ENCODE results near the gene ATG4A.

The ATG4A gene

DNA sequence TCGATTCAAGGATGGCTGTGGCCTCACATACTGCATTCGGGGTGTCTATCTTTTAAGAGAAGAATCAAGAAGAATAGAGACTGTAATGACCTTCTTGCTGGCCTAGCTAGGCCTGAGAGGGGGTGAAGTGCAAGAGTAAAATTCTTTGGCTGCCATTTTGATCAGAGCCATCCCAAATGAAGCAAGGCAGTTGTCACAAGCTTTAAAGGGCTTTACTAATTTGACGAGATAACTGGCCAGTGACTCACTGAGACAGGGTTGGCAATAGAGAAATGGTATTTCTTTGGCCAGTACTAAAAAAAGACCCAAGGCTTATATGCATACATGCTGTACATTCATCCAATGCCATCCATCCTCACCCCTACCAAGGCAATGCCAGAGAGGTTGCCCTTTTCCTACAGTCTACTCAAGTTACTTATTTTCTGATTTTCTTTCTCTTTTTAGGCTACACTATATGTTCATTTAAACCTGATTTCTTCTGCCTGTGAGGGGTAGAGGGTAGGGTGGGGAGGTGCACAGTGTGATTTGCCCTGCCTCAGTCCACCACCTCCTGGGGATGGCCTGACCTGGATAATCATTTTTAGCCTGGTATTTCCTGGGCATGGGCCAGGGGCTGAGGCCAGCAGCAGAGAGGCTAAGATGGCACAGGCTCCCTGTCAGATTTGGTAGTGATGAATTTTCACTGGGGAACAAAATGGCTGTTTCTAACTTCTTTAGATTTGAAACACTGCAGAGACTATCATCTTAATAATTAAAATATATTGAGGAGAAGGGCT is 32.2 kb downstream of the ATG4A start:
- no peak for DNase-seq (ENCODE audit: low read depth)

- peak; percentile 51 for DNase-seq (ENCODE audit: low read depth)
These were observed 35.1 kb downstream of the ATG4A start for GRCh38 chrX:108126661-108127060.

- no peak for DNase-seq (ENCODE audit: low read depth)
These were observed 35.6 kb downstream of the ATG4A start for GRCh38 chrX:108127152-108127551.

DNA sequence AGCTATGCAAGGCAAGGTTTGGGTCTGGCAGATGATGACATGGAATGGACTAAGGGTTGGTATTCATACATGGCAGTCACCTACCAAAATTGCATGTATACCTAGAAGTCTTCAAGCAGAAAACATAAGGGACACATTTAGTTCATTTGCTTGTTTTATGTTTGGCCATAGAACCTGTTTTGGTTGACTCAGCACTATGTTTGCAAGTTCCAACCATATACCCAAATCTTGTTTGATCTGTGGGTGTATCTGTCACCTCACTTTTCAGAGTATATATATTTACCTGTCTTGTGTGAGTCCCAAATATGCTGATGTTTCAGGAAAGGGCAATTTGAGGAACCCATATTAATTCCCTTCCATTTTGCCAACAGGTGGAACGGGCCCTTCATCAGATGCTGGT is 39.3 kb downstream of the ATG4A start:
- DNase-seq (ENCODE audit: low read depth), result no peak

GRCh38 chrX:108131471-108131870 is 39.9 kb downstream of the ATG4A start:
- peak; percentile 47 for DNase-seq (ENCODE audit: low read depth)

- no peak for DNase-seq (ENCODE audit: low read depth)
These were observed 40.5 kb downstream of the ATG4A start for GRCh38 chrX:108132034-108132433.

DNA sequence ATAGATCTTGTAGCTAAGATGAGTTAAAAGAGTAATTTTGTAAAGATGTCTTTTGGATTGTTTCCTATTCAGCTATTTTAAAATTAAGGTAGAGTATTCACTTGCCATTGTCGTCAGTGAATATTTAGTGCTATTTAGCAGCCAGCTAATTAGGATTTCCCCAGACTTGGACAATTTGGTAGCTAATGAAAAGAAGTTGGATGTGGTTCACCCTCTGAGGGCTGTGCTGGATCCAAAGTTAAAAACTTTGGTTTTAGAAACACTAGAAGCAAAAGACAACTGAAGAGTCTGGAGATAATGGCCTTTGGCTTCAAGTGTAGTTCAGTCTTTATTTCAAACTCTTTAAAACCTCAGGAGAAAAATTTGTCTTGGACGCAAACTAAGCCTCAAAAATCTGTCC is 41.3 kb downstream of the ATG4A start:
- DNase-seq (ENCODE audit: low read depth), result no peak

- DNase-seq (ENCODE audit: low read depth), result no peak
These were observed 43.1 kb downstream of the ATG4A start for GRCh38 chrX:108134724-108135123.

DNA sequence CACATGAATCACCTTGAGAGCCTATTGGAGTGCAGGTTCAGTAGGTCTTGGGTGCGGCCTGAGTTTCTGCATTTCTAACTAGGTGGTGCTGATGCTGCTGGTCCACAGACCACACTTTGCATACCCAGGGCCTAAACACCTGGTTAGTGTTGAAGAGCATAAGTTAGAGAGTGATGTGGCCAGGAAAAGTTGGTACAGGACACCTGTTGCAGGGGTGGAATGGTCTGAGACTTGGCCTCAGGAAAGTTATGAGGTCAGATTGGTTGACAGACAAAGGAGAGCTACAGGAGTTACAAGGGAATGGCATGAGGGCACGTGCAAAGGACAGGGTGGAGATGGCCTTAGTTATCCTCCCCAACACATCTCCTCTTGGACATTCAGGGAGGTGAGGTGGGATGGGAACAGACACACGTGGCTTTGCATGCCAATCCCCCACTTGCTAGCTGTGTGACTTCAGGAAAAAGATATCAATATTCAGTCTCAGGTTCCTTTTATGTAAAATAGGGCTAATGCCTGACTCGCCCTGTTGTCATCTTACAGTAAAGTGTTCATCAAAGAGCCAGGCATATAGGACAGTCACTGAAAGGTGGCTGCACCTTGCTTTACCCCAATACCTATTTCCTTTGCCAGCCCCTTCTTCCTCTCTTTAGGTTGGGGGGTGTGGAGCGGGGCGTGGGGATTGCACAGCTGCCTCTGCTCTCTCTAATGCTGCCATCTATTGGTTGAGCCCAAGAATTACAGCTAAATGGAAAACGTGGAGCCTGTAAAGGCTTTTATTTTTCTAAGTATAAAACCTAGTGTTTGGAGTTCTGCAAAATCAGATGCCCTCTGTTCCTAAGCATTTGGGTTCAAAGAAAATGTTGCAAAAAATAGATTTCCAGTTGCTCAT is 47.5 kb downstream of the ATG4A start:
- no peak for DNase-seq (ENCODE audit: low read depth)

DNA sequence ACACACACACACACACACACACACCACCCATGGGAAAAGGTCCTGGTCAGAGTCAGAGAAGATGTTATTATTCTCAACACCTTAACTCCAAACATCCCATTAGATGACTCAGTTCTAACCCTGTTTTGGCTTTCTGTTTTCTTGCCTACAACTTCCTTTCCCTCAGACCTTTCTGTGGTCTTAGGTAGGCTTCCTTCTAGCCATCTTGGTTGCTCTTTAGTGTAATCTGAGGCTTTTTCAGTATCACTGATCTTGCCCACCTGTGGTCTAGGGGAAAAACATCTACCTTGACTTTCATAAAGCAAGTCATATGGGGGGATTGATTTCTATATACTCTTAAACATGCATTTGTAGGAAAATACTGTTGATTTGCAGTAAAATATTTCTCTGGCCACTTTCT is 56.9 kb downstream of the ATG4A start:
- DNase-seq (ENCODE audit: low read depth), result no peak

GRCh38 chrX:108156082-108156481 is 64.5 kb downstream of the ATG4A start:
- DNase-seq (ENCODE audit: low read depth), result no peak

DNA sequence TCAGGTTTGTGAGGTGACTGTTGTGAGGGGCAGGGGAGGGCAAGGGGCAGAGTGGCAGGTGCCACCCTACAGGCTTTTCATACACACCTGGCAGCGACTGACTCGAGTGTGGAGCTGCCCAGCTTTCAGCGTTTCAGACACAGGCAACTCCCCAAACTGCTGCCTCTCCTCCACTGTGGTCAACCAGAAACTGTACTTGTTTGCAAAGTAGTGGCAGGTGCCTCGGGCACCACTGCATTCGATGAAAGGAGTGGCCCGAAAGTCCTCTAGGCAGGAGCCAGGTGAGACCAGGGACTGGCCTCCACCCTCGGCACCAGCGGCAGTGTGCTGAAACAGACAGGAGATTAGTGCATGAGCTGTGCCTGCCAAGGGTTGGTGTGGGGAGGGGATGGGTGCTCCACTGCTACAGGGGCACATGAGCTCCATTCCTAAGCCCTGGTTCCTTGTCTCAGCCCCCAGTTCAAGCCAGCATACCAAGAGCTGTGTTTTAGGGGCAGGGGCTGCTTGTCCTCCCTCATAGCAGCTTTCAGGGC is 65.4 kb downstream of the ATG4A start:
- no peak for DNase-seq (ENCODE audit: low read depth)

GRCh38 chrX:108157628-108158027 is 66.0 kb downstream of the ATG4A start:
- DNase-seq (ENCODE audit: low read depth), result no peak

DNA sequence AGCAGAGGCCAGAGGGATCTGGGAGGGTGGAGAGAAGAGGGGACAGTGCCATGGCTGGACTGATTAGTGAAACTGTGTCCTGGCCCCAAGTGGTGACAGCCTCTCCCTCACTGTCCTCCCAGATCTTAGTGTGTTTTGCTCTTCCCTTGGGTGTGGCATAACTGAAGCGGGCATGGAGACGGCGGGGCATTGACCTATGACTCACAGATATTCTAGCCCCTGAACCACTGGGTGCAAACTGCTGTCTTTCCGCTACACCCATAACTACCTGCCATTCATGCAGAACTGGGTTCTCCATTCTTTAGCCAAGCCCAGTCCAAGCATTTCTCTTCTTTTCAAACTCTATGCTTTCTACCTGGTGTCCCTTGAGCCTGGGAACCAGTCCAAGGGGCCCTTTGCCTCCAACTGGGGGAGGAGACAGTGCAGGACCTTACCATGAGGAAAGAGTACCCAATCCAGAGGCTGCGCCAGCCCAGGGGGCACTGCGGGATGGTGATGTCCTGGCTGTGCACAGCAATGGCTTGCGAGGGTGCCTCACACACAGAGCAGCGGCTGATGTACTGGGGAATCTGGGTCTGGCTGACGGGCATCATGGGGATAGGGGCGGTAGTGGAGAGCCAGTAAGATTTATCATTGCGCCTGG is 67.6 kb downstream of the ATG4A start:
- DNase-seq (ENCODE audit: low read depth), result no peak

DNA sequence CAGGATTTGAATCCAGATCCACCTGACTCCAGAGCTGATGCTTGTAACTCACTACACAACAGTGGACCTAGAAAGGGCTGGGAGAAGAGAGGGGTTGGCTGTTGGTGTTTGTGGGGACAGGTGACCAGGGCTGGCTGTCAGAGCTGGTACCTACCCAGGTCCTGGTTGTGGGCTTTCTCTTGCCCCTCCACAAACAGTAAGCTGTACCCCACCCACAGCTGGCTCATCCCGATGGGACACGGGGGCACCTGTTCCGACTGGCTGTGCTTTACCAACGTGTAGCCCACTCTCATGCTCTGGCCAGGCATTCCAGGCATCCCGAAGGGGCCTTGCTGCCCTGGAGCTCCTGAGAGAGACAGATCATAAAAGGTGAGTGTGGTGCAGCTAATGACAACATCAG is 68.7 kb downstream of the ATG4A start:
- DNase-seq (ENCODE audit: low read depth), result no peak

GRCh38 chrX:108162265-108162664 is 70.7 kb downstream of the ATG4A start:
- DNase-seq (ENCODE audit: low read depth), result no peak

DNA sequence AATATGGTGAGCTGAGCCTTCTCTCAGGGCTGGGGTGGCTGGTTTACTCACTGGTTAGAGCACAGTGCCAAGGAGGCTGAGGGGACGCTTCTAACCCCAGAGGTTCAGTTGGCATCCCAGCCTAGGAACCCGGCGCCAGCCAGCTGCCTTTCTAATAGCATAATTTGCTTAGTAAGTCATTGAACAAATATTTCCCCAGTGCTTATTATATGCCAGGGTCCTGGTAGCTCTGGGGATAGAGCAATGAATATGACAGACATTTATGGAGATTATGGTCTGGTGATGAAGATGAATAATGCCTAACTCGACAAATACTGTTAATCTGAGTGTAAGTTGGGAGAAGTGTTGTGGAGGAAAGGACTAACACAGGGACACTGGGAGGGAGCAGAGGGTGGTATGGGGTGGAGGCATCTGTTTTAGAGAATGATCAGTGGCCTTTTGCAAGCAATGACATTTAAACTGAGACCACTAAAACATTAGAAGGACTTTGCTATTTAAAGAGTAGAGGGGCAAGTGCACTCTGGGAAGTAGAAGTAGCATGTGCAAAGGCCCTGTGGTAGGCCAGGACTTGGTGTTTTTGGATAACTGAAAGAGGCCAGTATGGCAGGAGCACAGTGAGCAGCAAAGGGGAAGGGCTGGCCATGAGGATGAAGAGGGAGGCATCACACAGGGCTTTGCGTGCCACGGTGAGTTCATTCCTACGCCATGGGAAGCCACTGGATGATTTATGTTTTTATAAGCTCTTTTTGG is 71.9 kb downstream of the ATG4A start:
- DNase-seq (ENCODE audit: low read depth), result no peak

GRCh38 chrX:108165383-108166111 is 74.0 kb downstream of the ATG4A start:
- peak; percentile 70 for DNase-seq (ENCODE audit: low read depth)

- peak; percentile 81 for DNase-seq (ENCODE audit: low read depth)
These were observed 75.8 kb downstream of the ATG4A start for GRCh38 chrX:108167211-108167872.

DNA sequence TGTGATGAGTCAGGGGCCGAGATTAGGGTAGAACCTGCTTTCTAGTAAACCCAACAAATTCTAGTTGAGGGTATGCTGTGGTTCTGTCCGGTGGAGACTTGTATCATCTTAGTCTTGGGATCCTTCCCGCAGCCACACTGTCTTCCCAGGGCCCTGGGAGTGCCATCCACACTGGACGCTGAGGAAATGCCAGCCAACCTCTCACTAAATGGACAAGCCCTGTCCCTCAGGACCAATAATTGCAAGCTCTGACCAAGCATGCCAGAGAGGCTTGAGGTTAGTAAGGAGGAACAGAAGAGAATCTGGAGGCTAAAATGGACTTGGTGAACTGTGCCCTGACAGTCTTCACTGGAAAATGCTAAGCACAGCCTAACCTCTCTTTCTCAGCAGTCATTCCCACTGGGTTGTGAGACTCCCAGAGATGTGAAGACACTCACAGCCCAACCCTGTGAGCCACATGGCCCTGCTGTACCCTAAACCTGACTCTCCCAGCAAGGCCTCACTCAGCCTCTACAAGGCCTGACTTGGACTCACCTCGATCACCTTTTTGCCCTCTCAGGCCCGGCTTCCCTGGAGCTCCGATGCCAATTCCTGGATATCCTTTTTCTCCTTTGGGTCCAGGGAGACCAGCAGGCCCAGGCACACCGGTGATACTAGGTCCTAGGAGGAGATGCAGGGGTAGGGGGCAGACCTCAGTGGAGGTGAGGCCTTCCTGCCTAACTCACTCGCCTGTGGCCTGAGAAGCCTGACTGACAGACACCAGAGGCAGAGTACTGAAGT is 77.6 kb downstream of the ATG4A start:
- no peak for DNase-seq (ENCODE audit: low read depth)
